MM.1S (cell line): ENCODE measurements around the gene SORD.

Experiments used
- EZH2 ChIP-seq: fragments of 300-600 bp; sonication (generic); optimal IDR thresholded peaks from 2 replicates; pipeline ENCODE3; 2017; ENCODE audit warnings: low read depth, mild to moderate bottlenecking, antibody characterized with exemption, low read length, mixed read lengths
- TF ChIP-seq, protein P1 (sequence below): fragments of 300-600 bp; sonication (generic); IDR thresholded peaks from 2 replicates; pipeline ENCODE4 v1.5.1; 2016; ENCODE audit warnings: antibody characterized with exemption, low read length, mixed read lengths

DNA sequence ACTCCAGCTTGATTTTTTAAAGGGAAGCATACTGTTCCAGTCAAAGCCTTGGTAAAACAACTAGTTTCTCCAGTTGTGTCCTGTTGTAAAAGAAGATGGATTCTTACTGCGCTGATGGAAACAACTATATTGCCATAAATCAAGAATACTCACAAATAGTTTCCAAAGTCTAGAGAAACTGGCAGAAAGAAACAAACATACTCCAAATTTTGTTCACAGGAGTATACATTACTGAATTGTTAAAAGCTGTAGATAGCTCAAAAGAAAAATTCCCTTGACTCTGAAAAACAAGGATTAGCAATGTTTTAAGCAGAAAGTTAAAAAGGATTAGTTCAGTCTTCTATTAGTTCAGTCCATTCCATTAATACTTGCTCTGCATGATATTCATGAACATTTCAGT, 27.6 kb downstream of the SORD start:
- TF ChIP-seq, protein P1, sequence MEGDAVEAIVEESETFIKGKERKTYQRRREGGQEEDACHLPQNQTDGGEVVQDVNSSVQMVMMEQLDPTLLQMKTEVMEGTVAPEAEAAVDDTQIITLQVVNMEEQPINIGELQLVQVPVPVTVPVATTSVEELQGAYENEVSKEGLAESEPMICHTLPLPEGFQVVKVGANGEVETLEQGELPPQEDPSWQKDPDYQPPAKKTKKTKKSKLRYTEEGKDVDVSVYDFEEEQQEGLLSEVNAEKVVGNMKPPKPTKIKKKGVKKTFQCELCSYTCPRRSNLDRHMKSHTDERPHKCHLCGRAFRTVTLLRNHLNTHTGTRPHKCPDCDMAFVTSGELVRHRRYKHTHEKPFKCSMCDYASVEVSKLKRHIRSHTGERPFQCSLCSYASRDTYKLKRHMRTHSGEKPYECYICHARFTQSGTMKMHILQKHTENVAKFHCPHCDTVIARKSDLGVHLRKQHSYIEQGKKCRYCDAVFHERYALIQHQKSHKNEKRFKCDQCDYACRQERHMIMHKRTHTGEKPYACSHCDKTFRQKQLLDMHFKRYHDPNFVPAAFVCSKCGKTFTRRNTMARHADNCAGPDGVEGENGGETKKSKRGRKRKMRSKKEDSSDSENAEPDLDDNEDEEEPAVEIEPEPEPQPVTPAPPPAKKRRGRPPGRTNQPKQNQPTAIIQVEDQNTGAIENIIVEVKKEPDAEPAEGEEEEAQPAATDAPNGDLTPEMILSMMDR = no peak
- TF ChIP-seq EZH2 = no peak
